GM19397 (cell line): ENCODE measurements around the gene DMAC2L.
"Not testable (repeated sequence)": the region's sequence is repeated elsewhere in the genome, so short reads cannot be mapped to it uniquely, and the experiment has no call there.

Experiments
- ATAC-seq: cut with Tn5 transposase; IDR thresholded peaks from one replicate; pipeline ENCODE4 v1.9.1; 2021; ENCODE audit warnings: mild to moderate bottlenecking, moderate library complexity; ENCODE audit not compliant: unreplicated experiment

DMAC2L gene

DNA sequence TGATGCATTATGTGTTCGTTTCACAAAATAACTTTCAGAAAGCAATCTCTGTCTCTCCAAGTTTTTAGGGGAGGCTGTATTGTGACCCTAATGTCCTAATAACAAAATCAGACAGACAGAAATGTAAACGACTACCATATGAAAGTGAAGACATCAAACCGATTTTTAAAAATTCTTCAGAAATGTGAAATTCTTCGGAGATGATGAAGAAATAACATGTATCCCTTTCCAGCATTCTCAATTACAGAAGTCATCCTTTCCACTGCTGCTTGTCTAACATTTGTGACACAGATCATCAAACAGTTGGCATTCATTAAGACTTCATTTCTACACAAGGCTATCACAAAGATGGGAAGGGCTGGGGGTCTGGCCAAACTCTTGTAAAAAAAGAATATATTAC, 41.0 kb downstream of the DMAC2L start:
- ATAC-seq, result no peak

DNA sequence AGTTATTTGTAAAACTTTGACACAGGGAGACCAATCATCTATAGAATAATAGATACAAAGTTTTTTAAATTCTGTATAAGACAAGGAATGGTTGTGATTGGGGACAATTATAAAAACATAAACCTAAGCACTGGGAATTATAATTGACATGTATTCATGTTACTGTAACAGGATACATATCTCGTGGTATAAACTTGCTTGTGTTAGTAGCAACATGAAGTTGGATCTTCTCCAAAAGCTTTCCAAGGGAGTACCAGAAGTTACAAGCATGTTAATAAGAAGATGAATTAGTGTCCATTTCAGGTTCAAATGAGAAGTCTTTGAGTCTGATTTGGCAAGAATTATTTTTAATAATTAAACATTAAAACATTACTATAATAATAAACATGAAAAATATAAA, 42.4 kb downstream of the DMAC2L start:
- no peak for ATAC-seq

DNA sequence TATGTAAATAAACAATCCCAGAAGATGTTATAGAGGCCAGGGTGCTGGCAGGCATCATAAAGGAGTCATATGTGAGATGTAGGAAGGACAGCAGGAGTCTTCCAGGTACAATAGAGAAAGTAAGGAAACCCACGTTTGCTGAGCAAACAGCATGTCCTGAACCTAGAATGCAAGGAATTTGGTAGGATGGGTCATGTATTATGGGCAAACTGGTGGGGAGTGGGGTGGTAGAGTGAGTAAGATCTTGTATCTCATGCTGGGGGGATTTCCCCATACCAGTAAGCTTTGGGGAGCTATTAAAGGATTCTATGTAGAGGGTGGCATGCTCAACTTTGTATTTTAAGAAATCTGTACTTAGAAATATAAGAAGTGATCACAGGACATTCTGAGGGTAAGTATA, 43.6 kb downstream of the DMAC2L start:
- no peak for ATAC-seq

DNA sequence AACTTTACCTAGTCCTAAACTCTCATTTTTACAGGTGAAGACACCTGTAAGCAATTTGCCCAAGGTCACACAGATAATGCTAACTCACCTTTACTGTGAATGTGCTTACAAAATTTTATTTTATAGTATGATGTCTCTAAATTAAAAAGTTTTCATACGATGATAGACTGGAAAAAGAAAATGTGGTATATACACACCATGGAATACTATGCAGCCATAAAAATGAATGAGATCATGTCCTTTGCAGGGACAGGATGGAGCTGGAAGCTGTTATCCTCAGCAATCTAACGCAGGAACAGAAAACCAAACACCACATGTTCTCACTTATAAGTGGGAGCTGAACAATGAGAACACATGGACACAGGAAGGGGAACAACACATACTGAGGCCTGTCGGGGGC, 44.2 kb downstream of the DMAC2L start:
- not testable (repeated sequence) for ATAC-seq

DNA sequence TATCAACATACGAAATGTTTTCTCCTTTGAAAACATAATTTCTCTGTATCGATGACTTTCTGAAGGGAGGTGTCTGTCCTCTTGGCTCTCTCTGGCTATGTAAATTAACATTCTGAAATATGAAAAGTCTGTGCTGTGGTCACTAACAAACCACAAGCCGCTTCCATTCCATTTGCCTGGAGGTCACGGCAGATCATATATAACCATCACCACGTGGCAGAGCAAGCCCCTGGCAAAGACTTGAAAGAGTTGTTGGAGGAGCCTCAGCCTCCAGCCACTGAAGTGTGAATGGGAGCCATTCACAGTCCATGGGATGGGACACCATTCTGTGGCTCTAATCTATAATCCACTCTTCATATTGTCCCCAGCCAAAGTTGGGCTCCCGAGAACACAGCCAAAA, 45.0 kb downstream of the DMAC2L start:
- ATAC-seq, result no peak

DNA sequence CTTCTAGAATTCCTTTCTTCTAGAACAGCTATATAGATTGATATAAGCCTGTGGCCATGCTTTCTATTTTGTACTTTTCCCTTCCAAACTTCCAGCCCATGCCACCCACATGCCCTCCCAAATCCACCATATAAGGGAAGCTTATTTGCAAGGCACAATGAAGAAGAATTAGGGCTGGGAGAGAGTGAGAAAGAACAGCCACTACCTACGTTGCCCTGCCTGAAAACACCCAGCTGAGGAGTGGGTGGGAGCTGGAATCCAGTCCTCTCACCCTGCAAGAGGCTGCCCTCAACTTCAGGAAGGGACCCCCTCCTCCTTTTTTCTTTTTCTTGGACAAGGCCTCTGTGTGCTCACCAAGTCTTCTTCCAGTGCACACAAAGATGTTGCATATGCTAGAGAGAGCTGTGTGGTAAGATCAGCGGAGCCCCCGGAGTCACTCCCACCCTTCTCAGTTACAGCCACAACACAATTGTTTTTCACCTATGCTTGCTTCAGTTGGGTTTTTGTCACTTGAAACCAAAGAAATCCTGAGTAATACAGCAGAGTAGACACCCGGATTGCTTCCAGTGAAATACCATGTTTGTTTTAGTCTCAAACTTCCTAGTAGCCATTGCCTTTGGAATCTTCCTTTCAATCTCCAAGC, 45.8 kb downstream of the DMAC2L start:
- ATAC-seq, result no peak

DNA sequence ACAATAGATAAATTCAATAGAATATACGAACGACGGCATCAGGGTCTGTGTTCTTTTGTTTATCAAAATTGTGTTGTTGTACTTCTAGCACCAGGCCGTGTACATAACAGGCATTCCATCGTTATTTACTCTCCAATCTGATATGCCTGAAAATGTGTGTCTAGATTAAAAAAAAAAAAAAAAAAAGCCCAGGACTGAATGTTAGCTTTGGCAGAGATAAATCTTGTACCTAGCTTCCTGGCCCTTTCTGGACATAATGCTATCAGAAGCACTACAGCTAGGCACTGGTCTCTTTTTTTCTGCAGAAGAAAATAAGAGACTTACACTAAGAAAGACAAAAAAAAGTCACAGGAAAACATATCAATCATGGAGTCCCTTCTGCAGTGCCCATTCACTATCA, 47.5 kb downstream of the DMAC2L start:
- ATAC-seq, result no peak

DNA sequence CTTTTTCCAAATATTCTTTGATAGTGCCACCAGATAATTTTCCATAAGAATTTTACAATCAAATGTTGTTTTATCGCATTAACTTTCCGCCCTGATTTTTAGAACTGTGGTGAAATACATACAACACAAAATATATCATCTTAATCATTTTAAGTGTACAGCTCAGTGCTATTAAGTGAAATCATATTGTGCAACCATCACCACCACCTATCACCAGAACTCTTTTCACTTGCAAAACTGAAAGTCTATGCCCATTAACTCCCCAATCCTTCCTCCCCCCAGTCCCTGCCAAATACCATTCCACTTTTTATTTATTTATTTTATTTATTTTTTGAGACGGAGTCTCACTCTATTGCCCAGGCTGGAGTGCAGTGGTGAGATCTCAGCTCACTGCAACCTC, 48.0 kb downstream of the DMAC2L start:
- no peak for ATAC-seq

DNA sequence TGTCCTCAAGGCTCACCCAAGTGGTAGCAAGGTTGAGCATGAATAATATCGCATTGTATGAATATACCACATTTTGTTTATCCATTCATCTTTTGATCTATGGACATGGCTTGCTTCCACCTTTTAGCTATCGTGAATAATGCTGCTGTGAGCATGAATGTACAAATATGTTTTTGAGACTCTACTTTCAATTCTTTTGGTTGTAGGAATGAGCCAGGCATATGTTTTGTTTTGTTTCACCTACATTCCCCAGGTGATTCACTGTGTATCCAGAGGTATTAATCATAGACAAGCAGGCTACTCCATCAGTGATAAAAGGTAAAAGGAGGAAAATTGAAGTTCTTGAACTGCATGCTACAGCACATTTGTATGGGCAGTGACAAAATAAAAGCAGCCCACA, 48.7 kb downstream of the DMAC2L start:
- ATAC-seq, result no peak

DNA sequence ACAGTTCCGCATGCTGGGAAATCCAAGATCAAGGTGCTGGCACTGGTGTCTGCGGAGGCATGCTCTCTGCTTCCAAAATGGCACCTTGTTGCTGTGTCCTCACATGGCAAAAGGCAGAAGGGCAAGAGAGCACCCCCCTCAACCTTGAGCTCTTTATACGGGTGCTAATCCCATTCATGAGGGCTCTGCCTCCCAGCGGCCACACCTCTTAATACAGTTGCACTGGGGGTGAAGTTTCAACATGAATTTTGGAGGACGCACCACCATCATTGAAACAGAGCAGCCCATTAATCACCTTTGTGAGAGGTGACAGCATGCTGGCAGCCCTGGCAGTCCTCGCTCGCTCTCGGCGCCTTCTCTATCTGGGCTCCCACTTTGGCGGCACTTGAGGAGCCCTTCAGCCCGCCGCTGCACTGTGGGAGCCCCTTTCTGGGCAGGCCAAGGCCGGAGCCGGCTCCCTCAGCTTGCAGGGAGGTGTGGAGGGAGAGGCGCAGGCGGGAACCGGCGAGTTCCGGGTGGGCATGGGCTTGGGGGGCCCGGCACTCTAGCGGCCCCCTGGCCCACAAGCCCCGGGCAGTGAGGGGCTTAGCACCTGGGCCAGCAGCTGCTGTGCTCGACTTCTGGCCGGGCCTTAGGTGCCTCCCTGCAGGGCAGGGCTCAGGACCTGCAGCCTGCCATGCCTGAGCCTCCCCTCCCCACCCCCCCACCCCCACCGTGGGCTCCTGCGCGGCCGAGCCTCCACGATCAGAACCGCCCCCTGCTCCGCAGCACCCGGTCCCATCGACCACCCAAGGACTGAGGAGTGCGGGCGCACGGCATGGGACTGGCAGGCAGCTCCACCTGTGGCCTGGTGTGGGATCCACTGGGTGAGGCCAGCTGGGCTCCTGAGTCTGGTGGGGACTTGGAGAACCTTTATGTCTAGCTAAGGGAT, 49.6 kb downstream of the DMAC2L start:
- not testable (repeated sequence) for ATAC-seq

DNA sequence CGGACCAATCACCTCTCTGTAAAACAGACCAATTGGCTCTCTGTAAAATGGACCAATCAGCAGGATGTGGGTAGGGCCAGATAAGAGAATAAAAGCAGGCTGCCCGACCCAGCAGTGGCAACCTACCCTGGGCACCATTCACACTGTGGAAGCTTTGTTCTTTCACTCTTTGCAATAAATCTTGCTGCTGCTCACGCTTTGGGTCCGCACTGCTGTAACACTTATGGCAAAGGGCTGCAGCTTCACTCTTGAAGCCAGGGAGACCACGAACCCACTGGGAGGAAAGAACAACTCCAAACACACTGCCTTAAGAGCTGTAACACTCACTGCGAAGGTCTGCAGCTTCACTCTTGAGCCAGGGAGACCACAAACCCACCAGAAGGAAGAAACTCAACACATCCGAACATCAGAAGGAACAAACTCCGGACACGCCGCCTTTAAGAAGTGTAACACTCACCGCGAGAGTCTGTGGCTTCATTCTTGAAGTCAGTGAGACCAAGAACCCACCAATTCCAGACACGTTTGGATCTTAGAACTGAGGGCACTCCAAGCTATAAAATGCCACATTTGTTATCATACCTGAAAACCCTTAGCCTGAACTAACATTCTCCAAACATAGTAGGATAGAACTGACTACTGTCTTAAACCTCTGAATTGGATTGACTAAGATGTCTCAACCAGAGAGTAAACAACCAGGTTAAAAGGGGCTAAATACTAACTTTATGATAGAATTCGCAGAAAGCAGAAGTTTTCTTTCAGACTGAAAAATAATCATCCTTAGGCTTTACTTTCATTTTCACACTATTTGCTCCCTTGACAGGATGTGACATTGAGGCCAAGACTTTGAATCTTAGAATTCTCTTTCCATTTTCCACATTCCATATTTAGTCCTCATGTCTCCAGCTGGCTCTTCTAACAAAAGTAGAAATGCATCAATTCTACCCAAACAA, 50.9 kb downstream of the DMAC2L start:
- peak; percentile 16 for ATAC-seq

DNA sequence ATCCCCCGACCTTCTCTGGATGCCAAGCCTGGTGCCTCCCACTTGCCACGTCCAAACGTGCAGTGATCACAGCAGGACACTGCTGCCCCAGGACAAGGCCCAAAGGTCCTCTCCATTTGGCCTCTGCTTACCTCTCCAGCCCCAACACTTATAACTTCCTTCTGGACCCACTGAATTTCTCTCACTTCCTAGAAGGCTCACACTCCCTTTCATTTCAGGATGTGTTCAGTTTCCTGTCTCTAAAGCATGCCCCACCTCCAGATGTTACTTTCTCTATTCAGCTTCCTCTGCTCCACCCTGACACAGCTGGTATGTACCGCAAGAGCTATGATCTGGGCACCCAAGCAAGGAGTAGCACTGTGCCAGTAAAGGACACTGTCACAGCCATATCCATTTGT, 51.6 kb downstream of the DMAC2L start:
- peak; percentile 94 for ATAC-seq

DNA sequence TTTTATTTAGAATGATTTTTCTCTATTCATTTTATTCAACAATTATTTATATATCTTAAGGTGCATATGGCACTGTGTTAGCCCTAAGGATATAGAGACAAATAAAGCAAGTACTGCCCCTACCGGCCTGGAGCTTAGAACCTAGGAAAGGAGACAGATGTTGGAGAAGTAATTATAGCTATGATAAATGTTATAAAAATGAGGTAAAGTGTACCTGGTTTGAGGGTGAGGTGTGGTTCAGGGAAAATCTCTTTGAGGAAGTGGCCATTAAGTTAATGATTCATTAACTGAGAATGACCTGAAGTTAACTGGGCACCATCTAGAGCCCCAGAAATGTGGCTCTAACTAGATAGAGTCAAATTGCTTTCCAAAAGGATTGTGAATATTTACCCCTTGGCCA, 52.7 kb downstream of the DMAC2L start:
- no peak for ATAC-seq

DNA sequence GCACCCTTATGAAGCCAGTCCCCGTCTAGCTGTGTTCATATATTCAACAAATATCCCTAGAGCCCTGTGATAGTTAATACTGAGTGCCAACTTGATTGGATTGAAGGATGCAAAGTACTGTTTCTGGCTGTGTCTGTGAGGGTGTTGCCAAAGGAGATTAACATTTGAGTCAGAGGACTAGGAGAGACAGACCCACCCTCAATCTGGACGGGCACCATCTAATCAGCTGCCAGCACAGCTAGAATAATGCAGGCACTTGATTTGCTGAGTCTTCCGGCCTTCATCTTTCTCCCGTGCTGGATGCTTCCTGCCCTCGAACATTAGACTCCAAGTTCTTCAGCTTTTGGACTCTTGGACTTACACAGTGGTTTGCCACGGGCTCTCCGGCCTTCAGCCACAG, 53.4 kb downstream of the DMAC2L start:
- not testable (repeated sequence) for ATAC-seq

DNA sequence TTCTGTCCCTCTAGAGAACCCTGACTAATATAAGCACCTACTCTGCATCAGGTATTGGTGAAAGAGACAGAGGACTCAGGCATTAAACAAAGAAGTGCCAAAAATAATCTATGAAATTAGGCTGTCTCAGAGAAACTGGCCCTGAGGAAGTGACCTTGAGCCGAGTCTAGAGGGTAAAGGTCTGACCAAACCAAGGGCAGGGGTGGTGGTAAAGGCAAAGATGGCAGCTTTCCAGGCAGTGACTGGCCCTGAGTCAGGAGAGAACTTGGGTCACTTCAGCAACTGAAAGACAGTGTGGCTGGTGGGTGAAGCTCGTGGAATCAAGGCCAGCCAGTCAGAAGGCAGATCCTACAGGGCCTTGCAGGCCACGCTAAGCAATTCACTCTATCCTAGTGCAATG, 54.0 kb downstream of the DMAC2L start:
- no peak for ATAC-seq

DNA sequence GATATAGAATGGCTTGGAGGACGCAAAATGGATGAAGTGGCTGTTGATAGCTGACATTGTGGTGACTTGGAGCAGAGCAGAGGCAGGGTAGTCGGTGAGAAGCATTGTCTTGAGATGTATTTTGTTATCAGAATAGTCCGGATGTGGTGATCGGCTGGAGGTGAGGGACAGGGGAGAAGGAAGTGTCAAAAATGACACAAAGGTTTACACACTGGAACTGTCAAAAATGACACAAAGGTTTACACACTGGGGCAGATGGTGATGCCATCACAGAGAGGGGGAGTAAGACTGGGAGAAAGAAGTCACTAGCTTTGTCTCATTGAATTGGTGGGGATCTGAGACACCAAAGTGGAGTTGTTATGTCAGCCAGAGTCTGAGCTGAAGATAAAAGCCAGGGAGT, 54.5 kb downstream of the DMAC2L start:
- ATAC-seq, result no peak

DNA sequence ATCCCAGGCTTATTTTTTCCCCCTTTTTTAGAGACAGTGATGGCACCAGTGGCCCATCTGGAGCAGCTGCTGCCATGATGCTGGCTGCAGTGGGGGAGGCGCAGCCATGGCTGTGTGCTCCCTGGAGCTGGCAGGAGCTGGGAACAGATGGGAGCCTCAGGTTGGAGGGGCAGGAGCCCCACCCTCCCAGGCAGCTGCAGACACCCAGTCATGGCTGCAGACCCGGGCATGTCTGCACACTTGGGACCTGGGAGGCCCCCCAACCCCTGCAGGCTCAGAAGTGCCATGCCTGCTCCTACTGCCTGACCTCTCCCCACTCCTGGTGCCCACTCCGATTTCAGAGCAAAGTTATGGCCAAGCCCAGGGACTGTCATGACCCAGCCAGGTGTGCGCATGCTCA, 59.4 kb downstream of the DMAC2L start:
- ATAC-seq, result no peak

DNA sequence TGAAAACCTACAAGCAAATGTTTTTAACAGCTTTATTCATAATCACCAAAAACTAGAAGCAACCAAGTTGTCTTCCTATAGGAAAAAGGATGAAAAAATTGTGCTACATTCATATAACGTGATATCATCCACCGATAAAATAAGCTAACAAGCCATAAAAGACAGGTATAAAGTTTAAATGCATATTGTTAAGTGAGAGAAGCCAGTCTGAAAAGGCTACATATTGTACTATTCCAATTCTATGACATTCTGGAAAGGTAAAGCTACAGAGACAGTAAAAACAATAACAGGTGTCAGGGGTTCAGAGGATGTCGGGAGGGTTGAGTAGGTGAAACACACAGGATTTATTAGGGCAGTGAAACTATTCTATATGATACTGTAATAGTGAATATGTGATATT, 61.8 kb downstream of the DMAC2L start:
- no peak for ATAC-seq

DNA sequence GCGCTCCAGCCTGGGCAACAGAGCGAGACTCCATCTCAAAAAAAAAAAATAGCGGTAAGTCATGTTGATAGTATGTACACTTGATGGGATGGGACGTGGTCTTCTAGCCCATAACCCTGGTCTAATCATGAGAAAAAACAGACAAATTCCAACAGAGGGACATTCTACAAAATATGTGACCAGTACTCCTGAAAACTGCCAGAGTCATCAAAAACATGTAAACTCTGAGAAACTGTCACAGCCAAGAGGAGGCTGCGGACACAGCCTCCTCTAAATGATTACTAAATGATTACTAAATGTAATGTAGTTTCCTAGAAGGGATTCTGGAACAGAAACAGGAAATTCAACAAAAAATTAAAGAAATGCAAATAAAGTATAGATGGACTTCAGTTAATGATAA, 63.6 kb downstream of the DMAC2L start:
- ATAC-seq, result no peak
